Medulla oblongata (tissue), 1 donor: ENCODE measurements around the gene ZC2HC1C.

ENCODE experiments used
- DNase-seq: peaks from one replicate; pipeline ENCODE4 v3.0.0-alpha.2; 2015; ENCODE audit errors: extremely low spot score

ZC2HC1C gene

GRCh38 chr14:75069121-75069810 lies at the start of gene ZC2HC1C:
Gene ZC2HC1C (plus strand): TSS chr14:75069641. CDS start chr14:75070574, 933 bp downstream.
- peak; percentile 96 for DNase-seq

GRCh38 chr14:75022655-75023054 lies 46.8 kb upstream of the ZC2HC1C start:
- DNase-seq = no peak

GRCh38 chr14:75023108-75023507 lies 46.3 kb upstream of the ZC2HC1C start:
- no peak for DNase-seq

GRCh38 chr14:75025082-75025481 lies 44.4 kb upstream of the ZC2HC1C start:
- no peak for DNase-seq

- no peak for DNase-seq
Observed at GRCh38 chr14:75025876-75026275, 43.6 kb upstream of the ZC2HC1C start.

- DNase-seq = no peak
Observed at GRCh38 chr14:75030147-75030546, 39.3 kb upstream of the ZC2HC1C start.

GRCh38 chr14:75032939-75033338 lies 36.5 kb upstream of the ZC2HC1C start:
- no peak for DNase-seq

- DNase-seq = no peak
Observed at GRCh38 chr14:75040507-75040906, 28.9 kb upstream of the ZC2HC1C start.

- no peak for DNase-seq
Observed at GRCh38 chr14:75040959-75041358, 28.5 kb upstream of the ZC2HC1C start.

GRCh38 chr14:75041613-75042012 lies 27.8 kb upstream of the ZC2HC1C start:
- no peak for DNase-seq

GRCh38 chr14:75042035-75042434 lies 27.4 kb upstream of the ZC2HC1C start:
- DNase-seq = no peak

- DNase-seq = no peak
Observed at GRCh38 chr14:75044322-75044721, 25.1 kb upstream of the ZC2HC1C start.

- DNase-seq = no peak
Observed at GRCh38 chr14:75044752-75045151, 24.7 kb upstream of the ZC2HC1C start.

- DNase-seq = no peak
Observed at GRCh38 chr14:75046275-75046674, 23.2 kb upstream of the ZC2HC1C start.

- DNase-seq = no peak
Observed at GRCh38 chr14:75046899-75047298, 22.5 kb upstream of the ZC2HC1C start.

GRCh38 chr14:75047506-75047905 lies 21.9 kb upstream of the ZC2HC1C start:
- no peak for DNase-seq

GRCh38 chr14:75048101-75048500 lies 21.3 kb upstream of the ZC2HC1C start:
- no peak for DNase-seq

GRCh38 chr14:75049136-75049535 lies 20.3 kb upstream of the ZC2HC1C start:
- DNase-seq = peak; percentile 84

- DNase-seq = no peak
Observed at GRCh38 chr14:75049731-75050201, 19.7 kb upstream of the ZC2HC1C start.

- DNase-seq = peak; percentile 89
Observed at GRCh38 chr14:75050852-75051555, 18.4 kb upstream of the ZC2HC1C start, which contains the start of gene MLH3. Gene MLH3 (minus strand): TSS chr14:75051467. CDS start chr14:75049655, 1,812 bp downstream.

GRCh38 chr14:75051556-75051899 lies 17.9 kb upstream of the ZC2HC1C start:
- no peak for DNase-seq

- no peak for DNase-seq
Observed at GRCh38 chr14:75053396-75054291, 15.8 kb upstream of the ZC2HC1C start.
